KMS-11 (cell line): ENCODE measurements around the gene IL18.

Source experiments
- H2AFZ ChIP-seq: fragments of 200-600 bp; sonication (generic); 2 replicates; pipeline ENCODE4 v1.6.1; 2016; ENCODE audit warnings: antibody characterized with exemption, mixed run types, low read depth
- H3K27ac ChIP-seq: fragments of 200-600 bp; sonication (generic); 2 replicates; pipeline ENCODE4 v1.6.1; 2016; ENCODE audit warnings: mild to moderate bottlenecking, mixed run types
- H3K27me3 ChIP-seq: fragments of 200-600 bp; sonication (generic); 2 replicates; pipeline ENCODE4 v1.6.1; 2017; ENCODE audit warnings: mild to moderate bottlenecking, low read depth, mixed run types, moderate library complexity; ENCODE audit not compliant: insufficient read depth
- H3K36me3 ChIP-seq: fragments of 200-600 bp; sonication (generic); 2 replicates; pipeline ENCODE4 v1.6.1; 2017; ENCODE audit warnings: mild to moderate bottlenecking, mixed run types; ENCODE audit not compliant: insufficient read depth
- H3K4me1 ChIP-seq: fragments of 200-600 bp; sonication (generic); 2 replicates; pipeline ENCODE4 v1.6.1; 2016; ENCODE audit warnings: mild to moderate bottlenecking, low read depth, mixed run types; ENCODE audit not compliant: poor library complexity, severe bottlenecking
- H3K4me2 ChIP-seq: fragments of 200-600 bp; sonication (generic); 2 replicates; pipeline ENCODE4 v1.7.0; 2016; ENCODE audit warnings: mild to moderate bottlenecking, mixed run types
- H3K4me3 ChIP-seq: fragments of 200-600 bp; sonication (generic); IDR thresholded peaks from 2 replicates; pipeline ENCODE4 v1.6.1; 2017; ENCODE audit warnings: low read depth, low read length, mixed read lengths; ENCODE audit not compliant: insufficient read depth
- H3K79me2 ChIP-seq: fragments of 200-600 bp; sonication (generic); 2 replicates; pipeline ENCODE4 v1.6.1; 2016; ENCODE audit warnings: low read depth, mixed run types; ENCODE audit not compliant: insufficient read depth
- H3K9ac ChIP-seq: fragments of 200-600 bp; sonication (generic); 2 replicates; pipeline ENCODE4 v1.6.1; 2016; ENCODE audit warnings: mild to moderate bottlenecking, mixed run types
- H4K20me1 ChIP-seq: fragments of 200-600 bp; sonication (generic); 2 replicates; pipeline ENCODE4 v1.6.1; 2016; ENCODE audit warnings: mild to moderate bottlenecking, mixed run types; ENCODE audit not compliant: insufficient read depth
- CTCF ChIP-seq: fragments of 200-600 bp; sonication (generic); conservative IDR thresholded peaks from 2 replicates; pipeline ENCODE4 v1.6.1; 2017; ENCODE audit warnings: low read depth, mild to moderate bottlenecking, antibody characterized with exemption, low read length, moderate library complexity, mixed read lengths

Gene IL18

GRCh38 chr11:112123129-112123528 lies 40.8 kb downstream of the IL18 start:
- H3K79me2 ChIP-seq: no peaks in the 10 kb centered on the region
- no peaks in the 10 kb centered on the region for H3K27me3 ChIP-seq
- TF ChIP-seq CTCF: no peak
- H3K9ac ChIP-seq: no peak overlapping the region
- no peak overlapping the region for H3K4me2 ChIP-seq
- no peaks in the 10 kb centered on the region for H4K20me1 ChIP-seq
- H3K4me1 ChIP-seq: peaks cover 10% of the 10 kb centered on the region
- no peak overlapping the region for H3K4me3 ChIP-seq
- H3K27ac ChIP-seq: no peak overlapping the region
- no peaks in the 10 kb centered on the region for H3K36me3 ChIP-seq
- no peak overlapping the region for H2AFZ ChIP-seq

- no peak for TF ChIP-seq CTCF
- H3K79me2 ChIP-seq: no peaks in the 10 kb centered on the region
- H3K4me3 ChIP-seq: no peak overlapping the region
- no peak overlapping the region for H3K4me2 ChIP-seq
- H3K27ac ChIP-seq: no peak overlapping the region
- no peaks in the 10 kb centered on the region for H3K36me3 ChIP-seq
- no peak overlapping the region for H3K9ac ChIP-seq
- peaks cover 16% of the 10 kb centered on the region for H3K4me1 ChIP-seq
- no peaks in the 10 kb centered on the region for H3K27me3 ChIP-seq
- H4K20me1 ChIP-seq: no peaks in the 10 kb centered on the region
- H2AFZ ChIP-seq: no peak overlapping the region
Observed at GRCh38 chr11:112121981-112122615, 41.8 kb downstream of the IL18 start.

- no peaks in the 10 kb centered on the region for H4K20me1 ChIP-seq
- no peaks in the 10 kb centered on the region for H3K79me2 ChIP-seq
- TF ChIP-seq CTCF: no peak
- no peak overlapping the region for H2AFZ ChIP-seq
- H3K4me3 ChIP-seq: no peak overlapping the region
- H3K27ac ChIP-seq: no peak overlapping the region; the same call in 1 of the 2 replicates
- H3K36me3 ChIP-seq: no peaks in the 10 kb centered on the region
- no peaks in the 10 kb centered on the region for H3K27me3 ChIP-seq
- H3K4me2 ChIP-seq: peak overlapping the region; percentile 54; the same call in 1 of the 2 replicates
- no peak overlapping the region for H3K9ac ChIP-seq
- H3K4me1 ChIP-seq: peaks cover 26% of the 10 kb centered on the region
Observed at GRCh38 chr11:112118176-112118575, 45.7 kb downstream of the IL18 start.

GRCh38 chr11:112115386-112115785 lies 48.5 kb downstream of the IL18 start:
- H3K27me3 ChIP-seq: no peaks in the 10 kb centered on the region
- no peak overlapping the region for H3K4me2 ChIP-seq
- H2AFZ ChIP-seq: no peak overlapping the region
- H3K4me3 ChIP-seq: no peak overlapping the region
- TF ChIP-seq CTCF: no peak
- no peaks in the 10 kb centered on the region for H4K20me1 ChIP-seq
- H3K9ac ChIP-seq: no peak overlapping the region
- peaks cover 26% of the 10 kb centered on the region for H3K4me1 ChIP-seq
- no peaks in the 10 kb centered on the region for H3K36me3 ChIP-seq
- H3K79me2 ChIP-seq: no peaks in the 10 kb centered on the region
- no peak overlapping the region for H3K27ac ChIP-seq
